GM18502 (cell line): ENCODE measurements around the gene VPS35.

Experiments used
- ATAC-seq: cut with Tn5 transposase; IDR thresholded peaks from one replicate; pipeline ENCODE4 v1.9.1; 2021; ENCODE audit warnings: mild to moderate bottlenecking; ENCODE audit not compliant: unreplicated experiment, poor library complexity

The VPS35 gene

GRCh38 chr16:46620266-46621005, 68.5 kb downstream of the VPS35 start:
- peak; percentile 20 for ATAC-seq

- no peak for ATAC-seq
Observed at GRCh38 chr16:46618516-46618915, 70.5 kb downstream of the VPS35 start.

- ATAC-seq: no peak
Observed at GRCh38 chr16:46614006-46614405, 75.0 kb downstream of the VPS35 start.

GRCh38 chr16:46613352-46613751, 75.6 kb downstream of the VPS35 start:
- no peak for ATAC-seq

- ATAC-seq: peak; percentile 79
Observed at GRCh38 chr16:46612121-46612520, 76.9 kb downstream of the VPS35 start.

GRCh38 chr16:46607529-46607928, 81.4 kb downstream of the VPS35 start:
- no peak for ATAC-seq

- no peak for ATAC-seq
Observed at GRCh38 chr16:46606231-46606630, 82.7 kb downstream of the VPS35 start.
